ENCODE results near the gene CZIB. TPM values are rescaled to one million over a fixed set of nuclear protein-coding genes. Genes with fewer than 3 reads are reported as not detected.
A peak's percentile ranks its signal among the peaks of the same experiment; 100 is the strongest.

Gene CZIB
- total and polyA plus RNA-seq, 2 of the 13 experiments (the other 11 are each of a cell fraction or from before 2014, with no cell fraction given): 49.2 to 67.0 TPM

- TF ChIP-seq ATF3 (CRISPR knock-in tag; IDR thresholded peaks at IDR 0.05): no peak
- no peak for TF ChIP-seq HNRNPK (IDR thresholded peaks at IDR 0.05; ENCODE audit: low read depth, low read length, poor library complexity, severe bottlenecking)
- TF ChIP-seq ZBTB7B (CRISPR knock-in tag; IDR thresholded peaks at IDR 0.05): peak; percentile 86; the same call in 1 of the 2 replicates
- no peak for TF ChIP-seq ZSCAN30 (CRISPR knock-in tag; IDR thresholded peaks at IDR 0.05)
- peak; percentile 82 for TF ChIP-seq TEAD3 (CRISPR knock-in tag; optimal IDR thresholded peaks at IDR 0.05; ENCODE audit: borderline replicate concordance)
- no peak for TF ChIP-seq ELK4 (CRISPR knock-in tag; IDR thresholded peaks at IDR 0.05; ENCODE audit: borderline replicate concordance)
- no peak for TF ChIP-seq ZNF879 (CRISPR knock-in tag; IDR thresholded peaks at IDR 0.05)
- TF ChIP-seq SNAPC4 (CRISPR knock-in tag; IDR thresholded peaks at IDR 0.05): no peak
- TF ChIP-seq GABPA (IDR thresholded peaks at IDR 0.05; ENCODE audit: low read depth, low read length): no peak
- peak; percentile 28; the same call in 1 of the 2 replicates for TF ChIP-seq GABPA (CRISPR knock-in tag; IDR thresholded peaks at IDR 0.05; ENCODE audit: low read depth)
- peak; percentile 92 for TF ChIP-seq MLX (CRISPR knock-in tag; IDR thresholded peaks at IDR 0.05)
- TF ChIP-seq IRX3 (CRISPR knock-in tag; IDR thresholded peaks at IDR 0.05; ENCODE audit: borderline replicate concordance, low read depth): no peak
- TF ChIP-seq YY1 (IDR thresholded peaks at IDR 0.05; ENCODE audit: insufficient read depth, insufficient replicate concordance, low read depth, low read length): peak; percentile 85
- no peak for TF ChIP-seq ZNF773 (CRISPR knock-in tag; IDR thresholded peaks at IDR 0.05; ENCODE audit: borderline replicate concordance)
- TF ChIP-seq ZNF772 (CRISPR knock-in tag; IDR thresholded peaks at IDR 0.05): no peak; the same call in 1 of the 2 replicates
- TF ChIP-seq RARG (CRISPR knock-in tag; IDR thresholded peaks at IDR 0.05; ENCODE audit: low read depth): no peak
- no peak for TF ChIP-seq SUZ12 (IDR thresholded peaks at IDR 0.05; ENCODE audit: low read depth, low read length)
- TF ChIP-seq CERS6 (CRISPR knock-in tag; IDR thresholded peaks at IDR 0.05): no peak
- no peak for TF ChIP-seq ZFP36 (IDR thresholded peaks at IDR 0.05; ENCODE audit: borderline replicate concordance, low read depth, low read length, partially characterized antibody)
These were observed 37.1 kb downstream of the CZIB start (continued) for GRCh38 chr1:53183095-53183990.

All from HepG2 (cell line).